LNCaP clone FGC (cell line): ENCODE results near the gene EXOC6B.

ENCODE experiments used
- DNase-seq: peaks from one replicate; pipeline ENCODE4 v3.0.0-alpha.2; 2011; ENCODE audit warnings: low read depth
- H3K4me3 ChIP-seq: 2 replicates; pipeline ENCODE4 v1.5.1; 2011; ENCODE audit warnings: mild to moderate bottlenecking, low read depth, low read length, control low read depth
- CTCF ChIP-seq: IDR thresholded peaks from 2 replicates; pipeline ENCODE4 v1.5.1; 2012; ENCODE audit warnings: mild to moderate bottlenecking; ENCODE audit not compliant: control insufficient read depth, insufficient read depth; ENCODE audit errors: extremely low read depth

Gene EXOC6B

GRCh38 chr2:72747344-72747743, 78.5 kb downstream of the EXOC6B start:
- no peak for DNase-seq
- no peak overlapping the region for H3K4me3 ChIP-seq
- no peak for TF ChIP-seq CTCF

GRCh38 chr2:72745679-72746368, 80.0 kb downstream of the EXOC6B start:
- no peak overlapping the region for H3K4me3 ChIP-seq
- TF ChIP-seq CTCF: peak; percentile 36; the same call in 1 of the 2 replicates
- peak; percentile 31 for DNase-seq

- TF ChIP-seq CTCF: no peak
- DNase-seq: no peak
- no peak overlapping the region for H3K4me3 ChIP-seq
These were observed 81.8 kb downstream of the EXOC6B start for GRCh38 chr2:72744049-72744448.

GRCh38 chr2:72743481-72743880, 82.4 kb downstream of the EXOC6B start:
- DNase-seq: no peak
- TF ChIP-seq CTCF: no peak
- no peak overlapping the region for H3K4me3 ChIP-seq

GRCh38 chr2:72738096-72738495, 87.7 kb downstream of the EXOC6B start:
- no peak for DNase-seq
- TF ChIP-seq CTCF: no peak
- H3K4me3 ChIP-seq: no peak overlapping the region

GRCh38 chr2:72734432-72734831, 91.4 kb downstream of the EXOC6B start:
- no peak for DNase-seq
- TF ChIP-seq CTCF: no peak
- no peak overlapping the region for H3K4me3 ChIP-seq

GRCh38 chr2:72731116-72731515, 94.7 kb downstream of the EXOC6B start:
- H3K4me3 ChIP-seq: no peak overlapping the region
- DNase-seq: no peak
- no peak for TF ChIP-seq CTCF
